Measurements from ENCODE around the gene GRIPAP1.

DNA sequence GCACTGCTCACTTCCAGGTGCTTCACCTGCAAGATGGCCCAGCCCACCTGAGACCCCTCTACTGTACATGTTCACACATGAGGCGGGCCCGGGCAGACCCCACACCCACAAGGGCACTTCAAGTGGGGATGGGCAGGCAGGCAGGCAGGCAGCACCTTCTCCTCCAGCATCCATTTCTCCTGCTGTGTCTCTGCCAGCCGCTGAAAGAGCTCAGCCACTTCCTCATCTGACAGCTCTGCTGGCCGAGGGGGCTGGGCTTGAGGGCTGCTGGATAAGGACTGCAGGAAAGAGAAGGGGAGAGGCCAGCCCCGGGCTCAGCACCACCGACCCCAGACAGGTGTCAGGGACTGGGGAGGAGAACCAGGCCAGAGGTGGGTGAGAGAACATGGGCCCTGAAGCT lies 26.0 kb downstream of the GRIPAP1 start:
- TF ChIP-seq, protein P1, sequence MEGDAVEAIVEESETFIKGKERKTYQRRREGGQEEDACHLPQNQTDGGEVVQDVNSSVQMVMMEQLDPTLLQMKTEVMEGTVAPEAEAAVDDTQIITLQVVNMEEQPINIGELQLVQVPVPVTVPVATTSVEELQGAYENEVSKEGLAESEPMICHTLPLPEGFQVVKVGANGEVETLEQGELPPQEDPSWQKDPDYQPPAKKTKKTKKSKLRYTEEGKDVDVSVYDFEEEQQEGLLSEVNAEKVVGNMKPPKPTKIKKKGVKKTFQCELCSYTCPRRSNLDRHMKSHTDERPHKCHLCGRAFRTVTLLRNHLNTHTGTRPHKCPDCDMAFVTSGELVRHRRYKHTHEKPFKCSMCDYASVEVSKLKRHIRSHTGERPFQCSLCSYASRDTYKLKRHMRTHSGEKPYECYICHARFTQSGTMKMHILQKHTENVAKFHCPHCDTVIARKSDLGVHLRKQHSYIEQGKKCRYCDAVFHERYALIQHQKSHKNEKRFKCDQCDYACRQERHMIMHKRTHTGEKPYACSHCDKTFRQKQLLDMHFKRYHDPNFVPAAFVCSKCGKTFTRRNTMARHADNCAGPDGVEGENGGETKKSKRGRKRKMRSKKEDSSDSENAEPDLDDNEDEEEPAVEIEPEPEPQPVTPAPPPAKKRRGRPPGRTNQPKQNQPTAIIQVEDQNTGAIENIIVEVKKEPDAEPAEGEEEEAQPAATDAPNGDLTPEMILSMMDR (IDR thresholded peaks at IDR 0.05; ENCODE audit: insufficient read depth, low read length, poor library complexity, severe bottlenecking): no peak
- TF ChIP-seq EZH2phosphoT487 (conservative IDR thresholded peaks at IDR 0.05; ENCODE audit: low read length): no peak

Measured in SU-DHL-6 (cell line).